DMS153 (cell line): ENCODE measurements around the gene KRT14.
"Not testable (repeated sequence)": the region's sequence is repeated elsewhere in the genome, so short reads cannot be mapped to it uniquely, and the experiment has no call there.

Source experiments
- DNase-seq: peaks from one replicate; lab custom pipeline; 2025; lab: John Stamatoyannopoulos, UW

KRT14 gene

DNA sequence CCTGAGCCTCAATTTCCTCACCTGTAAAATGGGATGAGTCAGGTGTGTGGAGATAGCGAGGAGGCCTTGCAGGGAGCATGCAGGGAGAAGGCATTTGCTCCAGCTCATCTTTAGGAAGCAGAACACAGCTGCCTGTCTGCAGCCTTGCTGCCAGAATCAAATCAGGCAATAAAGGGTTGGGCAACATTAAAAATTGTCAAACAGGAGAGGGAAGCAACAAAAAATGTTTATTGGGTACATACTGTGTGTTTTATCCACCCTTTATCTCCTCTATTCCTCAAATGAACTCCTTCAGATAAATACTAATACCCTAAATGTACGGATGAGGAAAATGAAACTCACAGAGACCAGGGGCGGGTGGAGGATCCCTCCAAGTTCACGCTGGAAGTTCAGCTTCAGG, 13.6 kb upstream of the KRT14 start:
- DNase-seq = no peak

DNA sequence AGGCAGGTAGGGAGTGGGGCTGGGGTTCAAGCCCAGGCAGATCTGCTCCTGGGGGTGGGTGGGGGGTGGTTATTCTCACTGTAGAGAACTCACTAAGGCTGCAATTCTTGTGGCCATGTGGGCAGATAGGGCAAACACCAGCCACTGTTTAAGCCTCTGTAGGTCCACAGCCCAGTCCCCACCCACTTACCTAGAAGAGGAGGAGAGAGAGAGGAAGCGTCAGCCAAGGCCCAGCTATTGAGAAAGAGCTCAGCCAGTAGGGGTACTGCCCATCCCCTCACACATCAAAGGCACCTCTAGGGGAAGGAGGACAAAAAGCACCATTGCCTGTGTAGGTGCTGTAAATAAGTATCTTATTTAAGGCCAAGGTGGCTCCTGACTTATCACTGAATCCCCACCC, 13.0 kb upstream of the KRT14 start:
- DNase-seq = no peak

GRCh38 chr17:41595585-41595984, 8.9 kb upstream of the KRT14 start:
- DNase-seq = no peak

- no peak for DNase-seq
These were observed 7.7 kb upstream of the KRT14 start for GRCh38 chr17:41594363-41594915.

- DNase-seq = no peak
These were observed 6.7 kb upstream of the KRT14 start for GRCh38 chr17:41593306-41593981.

DNA sequence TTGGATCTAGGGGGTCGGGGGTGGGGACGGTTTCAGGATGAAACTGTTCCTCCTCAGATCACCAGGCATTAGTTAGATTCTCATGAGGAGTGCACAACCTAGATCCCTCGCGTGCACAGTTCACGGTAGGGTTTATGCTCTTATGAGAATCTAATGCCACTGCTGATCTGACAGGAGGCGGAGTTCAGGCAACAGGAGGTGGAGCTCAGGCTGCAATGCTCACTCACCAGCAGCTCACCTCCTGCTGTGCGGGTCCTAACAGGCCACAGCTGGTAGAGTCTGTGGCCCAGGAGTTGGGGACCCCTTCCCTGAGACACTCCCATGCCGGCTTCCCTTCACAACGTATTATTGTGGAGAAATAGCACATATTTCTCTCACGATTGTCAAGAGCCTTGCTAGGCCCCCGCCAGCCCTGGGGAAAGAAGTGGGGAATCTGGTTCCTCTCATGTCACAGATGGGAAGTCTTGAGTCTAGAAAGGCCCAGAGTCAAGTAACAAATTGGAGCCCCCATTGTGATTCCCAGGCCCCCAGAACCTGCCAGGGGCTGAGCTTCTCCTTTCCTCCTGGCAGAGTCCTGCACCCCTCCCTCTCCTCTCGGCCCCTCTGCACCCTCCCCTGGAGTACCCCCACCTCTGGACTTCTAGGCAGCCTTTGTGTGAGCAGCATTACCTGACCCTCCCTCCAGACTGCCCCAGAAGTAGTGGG, 6.1 kb upstream of the KRT14 start:
- no peak for DNase-seq

- DNase-seq = no peak
These were observed 2.6 kb upstream of the KRT14 start for GRCh38 chr17:41589301-41589700.

DNA sequence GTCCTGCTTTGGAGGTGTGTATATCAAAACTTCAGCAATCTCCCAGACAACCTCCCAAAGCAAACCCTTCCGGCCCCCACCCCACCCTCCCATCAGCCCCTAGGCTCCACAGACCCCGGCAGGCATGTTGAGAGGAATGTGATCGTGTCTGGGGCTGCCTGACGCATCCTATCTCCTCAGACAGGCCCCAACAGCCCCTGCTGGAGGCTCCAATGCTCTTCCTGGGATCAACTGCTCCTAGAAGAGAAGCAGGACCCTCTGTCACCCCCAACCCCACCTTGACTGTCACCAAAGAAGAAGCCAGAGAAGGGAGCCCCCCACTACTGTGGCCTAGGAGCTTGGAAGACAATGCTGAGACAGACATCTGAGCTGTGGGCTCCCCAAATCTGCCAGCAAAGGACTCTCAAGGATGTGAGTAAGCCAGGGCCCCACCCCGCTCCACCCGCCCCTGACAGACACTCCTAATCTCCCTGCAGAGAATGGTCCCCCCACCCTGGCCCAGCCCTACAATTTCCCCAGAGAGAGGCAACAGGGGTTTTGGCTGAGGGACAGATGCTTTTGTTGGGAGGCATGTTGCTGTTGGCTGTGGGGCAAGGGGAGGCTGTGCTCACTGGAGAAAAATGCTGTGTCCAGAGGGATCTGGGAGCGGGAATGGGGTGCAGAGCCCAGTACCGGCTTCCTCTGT, 1.6 kb upstream of the KRT14 start:
- DNase-seq = no peak

- no peak for DNase-seq
These were observed 1.2 kb downstream of the KRT14 start for GRCh38 chr17:41585301-41586056.

- not testable (repeated sequence) for DNase-seq
These were observed 2.3 kb downstream of the KRT14 start for GRCh38 chr17:41584331-41584927.

- DNase-seq = no peak
These were observed 3.3 kb downstream of the KRT14 start for GRCh38 chr17:41583137-41584127.

DNA sequence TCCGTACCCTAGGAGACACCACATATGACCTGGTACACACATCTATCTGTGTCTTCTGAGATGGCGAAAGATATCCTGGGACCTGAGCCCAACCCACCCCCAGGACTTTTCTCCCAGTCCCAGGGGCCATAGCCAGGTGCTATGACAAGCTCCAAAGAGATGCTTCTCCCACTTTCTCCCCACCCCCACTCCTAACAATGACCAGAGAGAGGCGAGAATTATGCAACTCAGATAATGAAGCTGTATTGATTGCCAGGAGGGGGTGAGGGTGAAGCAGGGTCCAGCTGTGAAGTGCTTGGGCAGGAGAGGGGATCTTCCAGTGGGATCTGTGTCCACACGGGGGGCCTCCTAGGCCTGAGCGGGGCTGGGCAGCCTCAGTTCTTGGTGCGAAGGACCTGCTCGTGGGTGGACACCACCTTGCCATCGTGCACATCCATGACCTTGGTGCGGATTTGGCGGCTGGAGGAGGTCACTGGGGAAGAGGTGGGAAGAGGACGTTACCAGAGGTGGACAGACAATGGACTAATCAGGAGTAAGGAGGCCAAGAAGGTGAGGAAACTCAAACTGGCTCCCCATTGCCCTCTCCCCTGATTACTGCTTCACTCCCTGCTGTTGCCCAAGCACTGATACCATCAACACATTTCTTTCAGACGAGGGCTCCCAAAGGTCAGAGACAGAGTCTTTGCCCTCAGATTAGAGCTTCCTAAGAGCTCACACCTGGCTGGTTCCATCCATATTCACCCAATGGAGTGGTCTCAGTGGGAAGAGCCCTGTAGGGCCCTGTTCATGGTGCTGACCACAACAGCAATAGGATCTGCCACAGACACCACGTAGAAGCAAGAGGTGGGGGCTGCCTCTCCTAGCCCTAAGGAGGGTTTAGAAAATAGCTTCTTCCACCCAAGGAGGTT, 4.4 kb downstream of the KRT14 start:
- DNase-seq = not testable (repeated sequence)

DNA sequence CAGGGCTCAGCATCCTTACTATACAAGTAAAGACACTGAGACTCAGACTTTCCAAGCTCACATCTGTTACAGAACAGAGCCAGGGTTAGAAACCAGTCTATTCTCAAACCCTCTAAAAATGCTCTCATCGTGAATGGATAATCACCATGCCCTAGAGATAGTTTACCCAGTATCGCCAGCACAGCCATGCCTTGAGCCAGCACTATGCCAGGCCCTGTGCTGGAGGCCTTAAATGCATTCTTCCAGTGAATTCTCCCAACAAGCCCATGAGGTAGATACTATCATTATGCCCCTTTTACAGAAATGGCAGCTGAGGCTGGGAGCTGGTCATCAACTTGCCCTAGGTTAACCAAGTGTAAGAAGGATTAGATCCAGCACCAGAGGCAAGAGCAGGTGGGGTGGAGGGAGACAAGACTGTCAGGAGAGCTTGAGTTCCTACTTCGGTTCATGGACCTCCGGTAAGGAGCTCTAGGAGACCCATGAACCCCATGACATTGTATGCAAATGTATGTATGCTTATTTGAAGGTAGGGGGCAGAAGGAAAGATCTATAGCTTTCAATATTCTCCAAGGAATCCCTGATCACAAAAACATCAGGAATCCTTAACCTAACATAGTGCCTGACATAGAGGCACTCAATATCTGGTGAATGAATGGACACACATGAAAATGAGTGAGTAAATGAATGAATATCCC, 5.2 kb downstream of the KRT14 start:
- no peak for DNase-seq

- DNase-seq = no peak
These were observed 5.9 kb downstream of the KRT14 start for GRCh38 chr17:41580687-41581365.

- no peak for DNase-seq
These were observed 6.5 kb downstream of the KRT14 start for GRCh38 chr17:41580244-41580575.

DNA sequence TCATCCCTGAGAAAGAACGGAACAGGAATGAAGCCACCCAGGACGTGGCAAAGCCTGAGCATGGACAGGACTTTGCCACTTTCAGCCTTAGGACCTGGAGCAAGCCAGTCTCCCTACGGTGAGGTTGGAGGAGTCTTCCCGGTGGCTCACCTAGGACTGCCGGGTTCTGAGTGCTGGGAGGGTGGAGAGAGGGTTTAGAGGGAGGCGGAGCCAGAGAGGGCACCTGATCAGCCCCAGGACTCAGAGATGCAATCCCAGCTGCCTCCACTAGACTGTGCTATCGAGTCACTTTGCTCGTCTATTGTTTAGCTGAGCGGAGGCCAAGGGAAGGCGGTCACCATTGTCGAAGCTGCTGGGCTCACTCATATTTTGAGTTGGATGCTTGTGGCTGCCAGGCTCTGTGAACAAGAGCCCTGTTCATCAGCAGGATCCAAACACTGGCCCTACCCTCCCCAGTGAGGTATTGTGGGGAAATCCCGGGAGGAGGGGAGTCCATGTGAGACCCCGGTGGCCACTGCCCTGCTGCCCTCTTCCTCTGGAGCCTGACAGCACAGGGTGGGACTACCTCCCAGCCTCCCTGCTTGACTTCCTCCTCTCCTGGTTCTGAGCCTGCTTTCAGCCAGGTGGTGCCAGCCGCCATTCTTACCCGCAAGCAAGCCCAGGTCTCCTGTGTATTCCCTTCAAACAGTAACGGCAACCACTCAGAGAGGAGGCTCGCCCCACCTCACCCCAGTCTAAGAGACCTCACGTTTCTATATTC, 7.0 kb downstream of the KRT14 start:
- DNase-seq = peak; percentile 80

GRCh38 chr17:41578971-41579370, 7.7 kb downstream of the KRT14 start:
- DNase-seq = no peak

- no peak for DNase-seq
These were observed 8.2 kb downstream of the KRT14 start for GRCh38 chr17:41578538-41578937.
